Breast epithelium (tissue), 4 donors: ENCODE results near the gene RIMBP2. TPM values are rescaled to one million over a fixed set of nuclear protein-coding genes. Genes with fewer than 3 reads are reported as not detected.

Experiments
- DNase-seq, 2 donors: peaks; one replicate each; pipeline ENCODE4 v3.0.0-alpha.2; 2019; ENCODE audit warnings: low spot score in 2 of 2
- H3K27ac ChIP-seq, 2 donors: fragments of 200-600 bp; sonication (generic) in 1 of 2; one replicate each; pipeline ENCODE4 v1.5.1; 2016 to 2019; ENCODE audit warnings: mild to moderate bottlenecking in 1 of 2
- H3K27me3 ChIP-seq, 2 donors: fragments of 200-600 bp; sonication (generic) in 1 of 2; one replicate each; pipeline versions ENCODE4 v1.5.1 to v1.6.0; 2017 to 2019; ENCODE audit warnings: control low read depth in 1 of 2, mild to moderate bottlenecking in 1 of 2
- H3K36me3 ChIP-seq: fragments of 200-600 bp; one replicate; pipeline ENCODE4 v1.5.1; 2019
- H3K4me1 ChIP-seq, 2 donors: fragments of 200-600 bp; sonication (generic); one replicate each; pipeline ENCODE4 v1.5.1; 2016 to 2019; ENCODE audit warnings: control low read depth in 1 of 2
- H3K4me3 ChIP-seq, 3 donors: fragments of 200-600 bp; sonication (generic); 1 replicate in 2 of 3; 2 replicates in 1 of 3; pipeline ENCODE4 v1.5.1; 2016 to 2019; ENCODE audit warnings: mild to moderate bottlenecking in 3 of 3, moderate library complexity in 2 of 3
- H3K9me3 ChIP-seq, 2 donors: fragments of 200-600 bp; sonication (generic) in 1 of 2; one replicate each; pipeline ENCODE4 v1.5.1; 2016 to 2019; ENCODE audit warnings: control low read depth in 1 of 2
- POLR2A ChIP-seq: fragments of 450-650 bp; IDR thresholded peaks from one replicate; pipeline ENCODE4 v1.6.1; 2016; ENCODE audit warnings: antibody characterized with exemption, mild to moderate bottlenecking, moderate library complexity
- POLR2AphosphoS5 ChIP-seq, 3 donors: sonication (generic); formaldehyde crosslinking; IDR thresholded peaks; one replicate each; pipeline ENCODE4 v1.6.1; 2017; ENCODE audit warnings: antibody characterized with exemption in 3 of 3
- intact Hi-C: fragments of 100-400 bp; cut with DNase I; formaldehyde crosslinking; loops from one replicate; pipeline ENCODE4 v1.15.1; 2023; ENCODE audit warnings: low total_unique reads
- total RNA-seq, 3 donors: library from RNA; depleted of rRNA; stranded (reverse); fragments of >200 nt; gene quantifications; one replicate each; pipeline ENCODE4 v1.1.0, GENCODE V29; 2016
- TF ChIP-seq, protein P1 (sequence below), 3 donors: fragments of 450-650 bp; IDR thresholded peaks; one replicate each; pipeline ENCODE4 v1.5.1; 2016 to 2017; ENCODE audit warnings: antibody characterized with exemption in 3 of 3, mild to moderate bottlenecking in 3 of 3, moderate library complexity in 3 of 3

Gene RIMBP2
- total RNA-seq, 3 donors from 2014 or later, result under 0.01 to 0.59 (median under 0.01) TPM

DNA sequence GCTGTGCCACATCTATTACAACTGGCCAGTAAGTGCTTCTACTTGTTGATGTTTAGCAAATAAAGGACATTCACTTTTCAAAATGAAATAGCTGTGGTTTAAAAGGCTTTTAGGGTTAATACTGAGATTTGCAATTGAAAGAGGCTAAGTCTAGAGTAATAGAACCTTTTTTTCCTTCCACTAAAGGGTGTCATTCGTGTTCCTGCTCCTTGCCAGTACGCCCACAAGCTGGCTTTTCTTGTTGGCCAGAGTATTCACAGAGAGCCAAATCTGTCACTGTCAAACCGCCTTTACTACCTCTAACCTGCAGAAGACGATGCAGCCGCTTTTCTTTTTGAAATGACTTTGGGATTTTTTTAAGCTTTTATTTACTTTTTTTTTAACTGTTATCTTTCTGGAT, 344.8 kb downstream of the RIMBP2 start:
- Histone ChIP-seq H3K4me1 (no peaks in the 10 kb centered on the region), H3K36me3 (no peaks in the 10 kb centered on the region), H3K27me3 (peaks cover 0 to 39% of the 10 kb centered on the region in 2 donors), H3K27ac (no peak overlapping the region), H3K9me3 (no peaks in the 10 kb centered on the region), H3K4me3 (no peak overlapping the region)
- no peak for TF ChIP-seq POLR2AphosphoS5 (IDR thresholded peaks at IDR 0.05)
- no peak for TF ChIP-seq POLR2A
- TF ChIP-seq, protein P1, sequence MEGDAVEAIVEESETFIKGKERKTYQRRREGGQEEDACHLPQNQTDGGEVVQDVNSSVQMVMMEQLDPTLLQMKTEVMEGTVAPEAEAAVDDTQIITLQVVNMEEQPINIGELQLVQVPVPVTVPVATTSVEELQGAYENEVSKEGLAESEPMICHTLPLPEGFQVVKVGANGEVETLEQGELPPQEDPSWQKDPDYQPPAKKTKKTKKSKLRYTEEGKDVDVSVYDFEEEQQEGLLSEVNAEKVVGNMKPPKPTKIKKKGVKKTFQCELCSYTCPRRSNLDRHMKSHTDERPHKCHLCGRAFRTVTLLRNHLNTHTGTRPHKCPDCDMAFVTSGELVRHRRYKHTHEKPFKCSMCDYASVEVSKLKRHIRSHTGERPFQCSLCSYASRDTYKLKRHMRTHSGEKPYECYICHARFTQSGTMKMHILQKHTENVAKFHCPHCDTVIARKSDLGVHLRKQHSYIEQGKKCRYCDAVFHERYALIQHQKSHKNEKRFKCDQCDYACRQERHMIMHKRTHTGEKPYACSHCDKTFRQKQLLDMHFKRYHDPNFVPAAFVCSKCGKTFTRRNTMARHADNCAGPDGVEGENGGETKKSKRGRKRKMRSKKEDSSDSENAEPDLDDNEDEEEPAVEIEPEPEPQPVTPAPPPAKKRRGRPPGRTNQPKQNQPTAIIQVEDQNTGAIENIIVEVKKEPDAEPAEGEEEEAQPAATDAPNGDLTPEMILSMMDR (IDR thresholded peaks at IDR 0.05), result no peak
- intact Hi-C loops, result no loop called here
- no peak for DNase-seq

DNA sequence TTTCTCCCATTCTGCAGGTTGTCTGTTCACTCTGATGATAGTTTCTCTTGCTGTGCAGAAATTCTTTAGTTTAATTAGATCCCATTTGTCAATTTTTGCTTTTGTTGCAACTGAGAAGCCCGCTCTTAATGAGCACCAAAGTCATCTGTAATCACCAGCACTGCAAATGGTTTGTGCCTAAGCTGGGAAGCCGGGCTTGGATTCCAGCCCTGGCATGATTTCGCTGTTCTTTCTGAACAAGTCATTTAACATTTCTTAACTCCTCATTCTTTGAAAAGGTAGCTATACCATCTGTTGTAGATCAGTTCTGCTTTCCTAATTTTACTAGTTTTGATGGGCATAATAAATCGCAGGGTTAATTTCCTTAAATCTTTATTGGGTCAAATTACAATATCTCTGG, 346.3 kb downstream of the RIMBP2 start:
- no peak overlapping the region for H3K27ac ChIP-seq
- TF ChIP-seq POLR2AphosphoS5 (IDR thresholded peaks at IDR 0.05), result no peak
- DNase-seq, result no peak
- H3K4me3 ChIP-seq, result no peak overlapping the region
- intact Hi-C loops, result no loop called here
- H3K27me3 ChIP-seq, result peaks cover 0 to 25% of the 10 kb centered on the region in 2 donors
- H3K9me3 ChIP-seq, result no peaks in the 10 kb centered on the region
- no peaks in the 10 kb centered on the region for H3K36me3 ChIP-seq
- no peaks in the 10 kb centered on the region for H3K4me1 ChIP-seq

DNA sequence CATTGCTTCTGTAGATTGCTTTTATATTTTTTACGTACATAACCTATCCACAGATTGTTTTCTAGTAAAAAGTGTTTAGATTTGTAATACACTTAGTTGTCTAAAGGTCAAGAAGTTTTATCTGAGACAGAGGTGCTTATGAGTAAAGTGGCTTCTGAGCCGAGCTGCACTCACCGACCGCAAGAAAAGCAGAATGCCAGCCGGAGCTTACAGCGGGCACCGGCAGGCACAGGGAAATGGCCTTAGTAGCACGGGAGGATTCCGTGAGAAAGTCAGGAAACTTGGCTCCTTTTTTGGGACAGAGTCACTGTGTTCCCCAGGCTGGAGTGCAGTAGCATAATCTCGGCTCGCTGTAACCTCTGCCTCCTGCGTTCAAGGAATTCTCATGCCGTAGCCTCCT, 348.6 kb downstream of the RIMBP2 start:
- no peaks in the 10 kb centered on the region for H3K9me3 ChIP-seq
- H3K4me1 ChIP-seq, result no peaks in the 10 kb centered on the region
- no peak for TF ChIP-seq POLR2AphosphoS5 (IDR thresholded peaks at IDR 0.05)
- TF ChIP-seq, protein P1 (IDR thresholded peaks at IDR 0.05), result no peak
- TF ChIP-seq POLR2A, result no peak
- no peak for DNase-seq
- no peaks in the 10 kb centered on the region for H3K36me3 ChIP-seq
- peaks cover 0 to 7% of the 10 kb centered on the region in 2 donors for H3K27me3 ChIP-seq
- intact Hi-C loops, result no loop called here
- H3K4me3 ChIP-seq, result no peak overlapping the region
- H3K27ac ChIP-seq, result no peak overlapping the region

DNA sequence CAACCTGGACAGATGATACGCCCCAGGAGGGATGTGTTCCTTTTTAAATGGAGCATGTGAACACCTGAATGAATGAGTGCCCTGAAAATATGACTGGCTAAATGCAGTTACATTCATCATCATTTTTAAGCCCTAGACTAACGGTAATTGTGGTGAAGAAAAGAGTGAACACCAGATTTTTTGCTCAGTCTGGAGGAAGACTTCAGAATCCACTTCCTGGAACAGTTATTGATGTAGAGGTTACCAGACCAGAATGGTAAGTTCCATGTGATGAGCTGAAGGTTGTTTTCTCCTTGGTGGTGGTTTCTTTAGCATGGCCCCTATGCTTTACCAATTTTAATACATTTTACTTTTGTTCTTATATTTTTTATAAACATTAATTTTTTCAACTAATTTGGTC, 349.1 kb downstream of the RIMBP2 start:
- no peak overlapping the region for H3K4me3 ChIP-seq
- no peak overlapping the region for H3K27ac ChIP-seq
- no peak for TF ChIP-seq POLR2AphosphoS5 (IDR thresholded peaks at IDR 0.05)
- TF ChIP-seq POLR2A, result no peak
- TF ChIP-seq, protein P1 (IDR thresholded peaks at IDR 0.05), result no peak
- no peaks in the 10 kb centered on the region for H3K9me3 ChIP-seq
- no peaks in the 10 kb centered on the region for H3K36me3 ChIP-seq
- no peaks in the 10 kb centered on the region for H3K4me1 ChIP-seq
- intact Hi-C loops, result no loop called here
- no peak for DNase-seq
- H3K27me3 ChIP-seq, result peaks cover 0 to 7% of the 10 kb centered on the region in 2 donors

DNA sequence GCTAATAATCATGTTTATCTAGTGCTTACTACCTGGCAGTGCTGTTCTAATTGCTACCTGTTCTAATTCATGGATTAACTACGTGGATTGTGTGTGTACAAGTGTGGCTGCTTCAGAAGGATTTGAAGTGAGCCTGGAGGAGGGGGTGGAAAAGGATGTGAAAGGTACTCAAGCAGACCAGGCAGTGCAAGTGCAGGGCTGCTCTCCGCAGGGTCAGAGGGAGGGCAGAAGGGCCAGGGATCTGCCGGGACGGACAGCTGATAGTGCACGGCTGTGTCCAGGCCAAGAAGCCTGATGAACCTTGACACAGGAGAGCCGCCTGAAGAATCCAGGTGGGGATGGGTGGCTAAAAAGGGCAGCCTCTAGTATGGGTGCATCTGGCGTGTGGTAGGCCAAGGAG, 349.9 kb downstream of the RIMBP2 start:
- Histone ChIP-seq H3K4me3 (no peak overlapping the region), H3K27me3 (peaks cover 0 to 7% of the 10 kb centered on the region in 2 donors), H3K9me3 (no peaks in the 10 kb centered on the region), H3K27ac (no peak overlapping the region), H3K4me1 (no peaks in the 10 kb centered on the region), H3K36me3 (no peaks in the 10 kb centered on the region)
- intact Hi-C loops, result no loop called here
- no peak for DNase-seq
- TF ChIP-seq POLR2AphosphoS5 (IDR thresholded peaks at IDR 0.05), result no peak
- TF ChIP-seq, protein P1 (IDR thresholded peaks at IDR 0.05), result no peak
- TF ChIP-seq POLR2A, result no peak

DNA sequence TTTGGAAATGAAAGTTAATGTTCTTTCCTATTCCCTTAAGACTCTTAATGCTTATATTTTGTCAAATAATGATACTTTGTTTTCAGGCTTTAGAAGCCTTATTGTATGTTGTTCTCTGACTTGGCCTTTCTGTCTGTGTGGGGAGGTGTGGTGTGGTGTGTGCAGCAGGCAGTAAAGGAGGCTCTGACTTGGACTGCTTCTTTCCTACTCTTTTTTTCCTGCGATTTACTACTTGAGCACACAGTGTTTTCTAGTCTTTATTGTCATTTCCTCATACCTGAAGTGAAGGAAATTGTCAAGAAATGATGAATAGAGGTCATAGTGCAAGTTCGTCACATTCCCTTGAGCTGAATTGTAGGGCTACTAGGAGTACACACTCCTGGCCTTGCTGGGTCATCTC, 351.5 kb downstream of the RIMBP2 start:
- no peaks in the 10 kb centered on the region for H3K4me1 ChIP-seq
- H3K9me3 ChIP-seq, result no peaks in the 10 kb centered on the region
- no peak for TF ChIP-seq POLR2AphosphoS5 (IDR thresholded peaks at IDR 0.05)
- TF ChIP-seq, protein P1 (IDR thresholded peaks at IDR 0.05), result no peak
- no peak for TF ChIP-seq POLR2A
- H3K4me3 ChIP-seq, result no peak overlapping the region
- H3K36me3 ChIP-seq, result no peaks in the 10 kb centered on the region
- H3K27me3 ChIP-seq, result no peaks in the 10 kb centered on the region
- intact Hi-C loops, result no loop called here
- DNase-seq, result no peak
- H3K27ac ChIP-seq, result no peak overlapping the region
